ENCODE measurements around the gene ATP13A3. TPM values are rescaled to one million over a fixed set of nuclear protein-coding genes. Genes with fewer than 3 reads are reported as not detected.

Gene ATP13A3
- total and polyA plus RNA-seq, 2 of the 4 experiments (the other 2 are of a cell fraction): 48.1 to 154 TPM

GRCh38 chr3:194383276-194383940, 103.4 kb downstream of the ATP13A3 start:
- H3K4ac ChIP-seq (ENCODE audit: low read depth, low read length): no peak overlapping the region
- H3K79me1 ChIP-seq (ENCODE audit: low read depth in 1 of 2, low read length in 2 of 2): no peaks in the 10 kb centered on the region
- H2BK20ac ChIP-seq (ENCODE audit: low read depth, low read length): no peak overlapping the region
- no peaks in the 10 kb centered on the region for H3K4me1 ChIP-seq (ENCODE audit: control insufficient read depth, insufficient read depth, low read length)
- H4K91ac ChIP-seq (ENCODE audit: insufficient read depth, low read depth, low read length): no peak overlapping the region
- H2AFZ ChIP-seq (replicated peaks; ENCODE audit: low read length, poor library complexity): no peak overlapping the region
- H3K9me1 ChIP-seq (ENCODE audit: insufficient read depth, low read length): no peaks in the 10 kb centered on the region
- no peaks in the 10 kb centered on the region for H4K20me1 ChIP-seq (ENCODE audit: insufficient read depth, low read length)
- no peaks in the 10 kb centered on the region for H3K36me3 ChIP-seq (ENCODE audit: control insufficient read depth, insufficient read depth, low read length)
- ATAC-seq (ENCODE audit: low read depth): no peak
- H3K4me2 ChIP-seq (ENCODE audit: low read depth, low read length): no peak overlapping the region
- no peak overlapping the region for H2AK5ac ChIP-seq (ENCODE audit: low read depth, low read length)
- H2BK5ac ChIP-seq (ENCODE audit: low read depth, low read length, poor library complexity, severe bottlenecking): no peak overlapping the region
- dilution Hi-C loops (cut with HindIII; ENCODE audit: low sequenced_read_pairs, unreplicated experiment): no loop called here
- H2BK120ac ChIP-seq (ENCODE audit: low read depth, low read length): no peak overlapping the region
- H2BK15ac ChIP-seq (ENCODE audit: low read depth, low read length): no peak overlapping the region
- BruUV-seq (replicated peaks): no TSS peak
- WGBS, 2 experiments (ENCODE audit: extremely low coverage in 2 of 2, insufficient read length in 1 of 2): 92% methylated on average over 7 of the region's 14 CpGs; no CpG with 5 or more reads in 1 of the 2 experiments
- H3K56ac ChIP-seq (ENCODE audit: extremely low read depth, insufficient read depth, low read length): no peak overlapping the region; the same call in 1 of the 2 replicates
- H3K27me3 ChIP-seq (ENCODE audit: control insufficient read depth, insufficient read depth, low read length): peaks cover 44% of the 10 kb centered on the region
- no peak overlapping the region for H3K18ac ChIP-seq (ENCODE audit: low read depth, low read length)
- H3K4me3 ChIP-seq (ENCODE audit: insufficient read depth, low read depth, low read length): no peak overlapping the region
- no peak overlapping the region for H3K9ac ChIP-seq (ENCODE audit: low read depth, low read length)
- DNase-seq: no peak
- TF ChIP-seq RFX5 (IDR thresholded peaks at IDR 0.05; ENCODE audit: low read depth, low read length): no peak
- no peak for TF ChIP-seq USF2 (IDR thresholded peaks at IDR 0.05; ENCODE audit: low read depth, low read length)
- TF ChIP-seq FOS (IDR thresholded peaks at IDR 0.05; ENCODE audit: low read depth, low read length): no peak
- no peak for TF ChIP-seq NFE2L2 (IDR thresholded peaks at IDR 0.05; ENCODE audit: low read depth, low read length)
- no peak for TF ChIP-seq SMC3 (IDR thresholded peaks at IDR 0.05; ENCODE audit: low read depth, low read length)
- TF ChIP-seq MAFK (IDR thresholded peaks at IDR 0.05; ENCODE audit: low read depth, low read length): no peak
- TF ChIP-seq POLR2A (IDR thresholded peaks at IDR 0.05; ENCODE audit: low read depth, low read length): no peak
- TF ChIP-seq ELK1 (IDR thresholded peaks at IDR 0.05; ENCODE audit: borderline replicate concordance, low read depth, low read length): no peak
- TF ChIP-seq MAZ (IDR thresholded peaks at IDR 0.05; ENCODE audit: borderline replicate concordance, low read depth, low read length): no peak
- TF ChIP-seq CEBPB (IDR thresholded peaks at IDR 0.05; ENCODE audit: low read depth, low read length): no peak
- TF ChIP-seq CHD1 (IDR thresholded peaks at IDR 0.05; ENCODE audit: low read depth, low read length): no peak
- TF ChIP-seq CTCF (conservative IDR thresholded peaks at IDR 0.05; ENCODE audit: low read depth, low read length): no peak
- no peak for TF ChIP-seq RAD21 (IDR thresholded peaks at IDR 0.05; ENCODE audit: low read length)
- TF ChIP-seq MXI1 (IDR thresholded peaks at IDR 0.05; ENCODE audit: borderline replicate concordance, low read depth, low read length): no peak
- POLR2A ChIA-PET (ENCODE audit: unreplicated experiment): no interaction called here
- intact Hi-C loops (cut with micrococcal nuclease): no loop called here
- H3K23ac ChIP-seq (ENCODE audit: low read depth, low read length): no peak overlapping the region
- H4K8ac ChIP-seq (ENCODE audit: low read depth in 2 of 2, low read length in 2 of 2): no peak overlapping the region
- in situ Hi-C loops (cut with MboI; ENCODE audit: low sequenced_read_pairs): no loop called here
- H2AK9ac ChIP-seq (replicated peaks; ENCODE audit: low read depth, low read length, poor library complexity): no peak overlapping the region
- no peak overlapping the region for H3K27ac ChIP-seq (ENCODE audit: insufficient read depth, low read length)
- CTCF ChIA-PET: no interaction called here
- H3K9me3 ChIP-seq (ENCODE audit: control insufficient read depth, insufficient read depth, low read length): no peaks in the 10 kb centered on the region
- H3K14ac ChIP-seq (replicated peaks; ENCODE audit: low read depth, low read length): no peak overlapping the region
- no peak overlapping the region for H4K5ac ChIP-seq (ENCODE audit: low read depth, low read length)

All from IMR-90 (cell line).